CD14-positive monocyte (primary cell): ENCODE data around the gene SOBP. TPM values are rescaled to one million over a fixed set of nuclear protein-coding genes. Genes with fewer than 3 reads are reported as not detected.

Experiments
- DNase-seq, 3 donors: peaks; one replicate each; pipeline ENCODE4 v3.0.0-alpha.2; 2011 to 2022
- H2AFZ ChIP-seq: 2 replicates; pipeline ENCODE4 v1.6.0; 2012; ENCODE audit warnings: mild to moderate bottlenecking, low read depth, low read length, inconsistent platforms; ENCODE audit not compliant: insufficient read depth, poor library complexity, severe bottlenecking
- H3K27ac ChIP-seq, 2 donors: 1 replicate in 1 of 2; 2 replicates in 1 of 2; pipeline ENCODE4 v1.5.1; 2012 to 2013; ENCODE audit warnings: low read length in 2 of 2, control low read depth in 1 of 2, inconsistent platforms in 1 of 2, low read depth in 1 of 2, mild to moderate bottlenecking in 1 of 2
- H3K27me3 ChIP-seq, 2 donors: one replicate each; pipeline versions ENCODE4 v1.6.0 to v1.6.1; 2011 to 2013; ENCODE audit warnings: low read length in 2 of 2; ENCODE audit not compliant: control insufficient read depth in 2 of 2, insufficient read depth in 2 of 2
- H3K36me3 ChIP-seq, 2 donors: replicated peaks in 1 of 2; 1 replicate in 1 of 2; 2 replicates in 1 of 2; pipeline versions ENCODE4 v1.5.1 to v1.6.1; 2012 to 2013; ENCODE audit warnings: low read length in 2 of 2, control low read depth in 1 of 2, inconsistent platforms in 1 of 2, mild to moderate bottlenecking in 1 of 2; ENCODE audit not compliant: insufficient read depth in 2 of 2, control insufficient read depth in 1 of 2
- H3K4me1 ChIP-seq, 2 donors: 1 replicate in 1 of 2; 2 replicates in 1 of 2; pipeline versions ENCODE4 v1.5.1 to v1.6.1; 2012 to 2013; ENCODE audit warnings: low read length in 2 of 2, control low read depth in 1 of 2, inconsistent platforms in 1 of 2, mild to moderate bottlenecking in 1 of 2, moderate library complexity in 1 of 2; ENCODE audit not compliant: insufficient read depth in 2 of 2, control insufficient read depth in 1 of 2
- H3K4me2 ChIP-seq: replicated peaks from 2 replicates; pipeline ENCODE3; 2012; ENCODE audit warnings: low read length, moderate library complexity, mild to moderate bottlenecking; ENCODE audit not compliant: poor library complexity, severe bottlenecking; ENCODE audit errors: extremely low read depth
- H3K4me3 ChIP-seq, 3 experiments: fragments of 200-600 bp in 1 of 3; sonication (generic) in 1 of 3; replicated peaks in 1 of 3; 1 replicate in 2 of 3; 2 replicates in 1 of 3; pipeline ENCODE4 v1.5.1; 2011 to 2013; ENCODE audit warnings: low read length in 3 of 3, mild to moderate bottlenecking in 3 of 3, control low read depth in 2 of 3, low read depth in 2 of 3, inconsistent platforms in 1 of 3, moderate library complexity in 1 of 3
- H3K79me2 ChIP-seq: 2 replicates; pipeline ENCODE4 v1.6.0; 2012; ENCODE audit warnings: mild to moderate bottlenecking, control low read depth, inconsistent platforms, low read length, moderate library complexity; ENCODE audit not compliant: insufficient read depth
- H3K9ac ChIP-seq: 2 replicates; pipeline ENCODE4 v1.6.0; 2017; ENCODE audit warnings: low read length, mild to moderate bottlenecking; ENCODE audit not compliant: insufficient read depth, poor library complexity, severe bottlenecking
- H3K9me3 ChIP-seq, 2 donors: replicated peaks in 1 of 2; 1 replicate in 1 of 2; 2 replicates in 1 of 2; pipeline versions ENCODE4 v1.5.1 to v1.6.1; 2012 to 2013; ENCODE audit warnings: low read length in 2 of 2, control low read depth in 1 of 2; ENCODE audit not compliant: control insufficient read depth in 1 of 2, insufficient read depth in 1 of 2
- H4K20me1 ChIP-seq: 2 replicates; pipeline ENCODE4 v1.6.0; 2012; ENCODE audit warnings: mild to moderate bottlenecking, low read length, control low read depth, moderate library complexity; ENCODE audit not compliant: insufficient read depth
- H3K27ac Mint-ChIP-seq, 7 donors: one replicate each; pipeline ENCODE4 v1.8.0; 2020; ENCODE audit warnings: mild to moderate bottlenecking in 7 of 7, mixed read lengths in 7 of 7, moderate library complexity in 6 of 7, inconsistent platforms in 2 of 7
- H3K27me3 Mint-ChIP-seq, 3 donors: one replicate each; pipeline ENCODE4 v1.8.0; 2021 to 2022; ENCODE audit warnings: low read depth in 3 of 3, mild to moderate bottlenecking in 3 of 3, mixed read lengths in 3 of 3, moderate library complexity in 3 of 3, inconsistent platforms in 1 of 3
- H3K36me3 Mint-ChIP-seq, 2 donors: one replicate each; pipeline ENCODE4 v1.8.0; 2020; ENCODE audit warnings: mixed read lengths in 2 of 2, inconsistent platforms in 1 of 2, mild to moderate bottlenecking in 1 of 2
- H3K4me1 Mint-ChIP-seq: one replicate; pipeline ENCODE4 v1.8.0; 2020; ENCODE audit warnings: mild to moderate bottlenecking, mixed read lengths
- H3K4me3 Mint-ChIP-seq, 2 donors: one replicate each; pipeline ENCODE4 v1.8.0; 2020; ENCODE audit warnings: mild to moderate bottlenecking in 2 of 2, mixed read lengths in 2 of 2, moderate library complexity in 1 of 2
- H3K9me3 Mint-ChIP-seq, 7 donors: one replicate each; pipeline ENCODE4 v1.8.0; 2020 to 2022; ENCODE audit warnings: mixed read lengths in 7 of 7, mild to moderate bottlenecking in 6 of 7, moderate library complexity in 6 of 7, inconsistent platforms in 2 of 7
- CTCF ChIP-seq: fragments of 200-600 bp; IDR thresholded peaks from one replicate; pipeline ENCODE4 v1.8.0; 2022; ENCODE audit warnings: antibody characterized with exemption, mild to moderate bottlenecking
- WGBS: methylation state at CpG from one replicate; pipeline ENCODE4 v1.1.5; 2013; ENCODE audit warnings: missing lambda C conversion rate; ENCODE audit not compliant: insufficient coverage; 5-methylcytosine and 5-hydroxymethylcytosine counted together
- intact Hi-C, 2 donors: fragments of 100-400 bp; cut with micrococcal nuclease; formaldehyde crosslinking; loops; one replicate each; pipeline versions ENCODE4 v1.15.0 to v1.15.1; 2023
- polyA plus RNA-seq, 3 donors: library from polyadenylated mRNA; depleted of rRNA in 1 of 3; unstranded in 2 of 3; stranded (reverse) in 1 of 3; fragments of 300-500 nt in 2 of 3; fragments of >200 nt in 1 of 3; fragmentation: Illumina TruSeq in 2 of 3; gene quantifications; 1 replicate in 2 of 3; 2 replicates in 1 of 3; pipeline ENCODE4 v1.2.3, GENCODE V29; 2012 to 2021

Gene SOBP
- polyA plus RNA-seq, 3 donors, result not detected

- Histone ChIP-seq H3K27me3 (no peaks in the 10 kb centered on the region), H3K79me2 (no peaks in the 10 kb centered on the region), H3K27ac (no peak overlapping the region), H3K4me2 (no peak overlapping the region), H3K9me3 (no peaks in the 10 kb centered on the region), H4K20me1 (no peaks in the 10 kb centered on the region), H2AFZ (no peak overlapping the region), H3K36me3 (no peaks in the 10 kb centered on the region), H3K4me3 (no peak overlapping the region), H3K9ac (no peak overlapping the region), H3K4me1 (no peaks in the 10 kb centered on the region)
- WGBS, result no CpG with 5 or more reads among the region's 3 CpGs
- H3K4me3 Mint-ChIP-seq, result no peak overlapping the region
- H3K27me3 Mint-ChIP-seq, result peaks cover 3 to 5% (median 3%) of the 10 kb centered on the region in 3 donors
- no peaks in the 10 kb centered on the region for H3K9me3 Mint-ChIP-seq
- H3K36me3 Mint-ChIP-seq, result no peaks in the 10 kb centered on the region
- DNase-seq, result no peak
- H3K4me1 Mint-ChIP-seq, result no peaks in the 10 kb centered on the region
- H3K27ac Mint-ChIP-seq, result no peak overlapping the region
- no peak for TF ChIP-seq CTCF
- intact Hi-C loops, result no loop called here
Observed at GRCh38 chr6:107524626-107525025, 34.7 kb downstream of the SOBP start.

GRCh38 chr6:107531868-107532267, 42.0 kb downstream of the SOBP start:
- DNase-seq, result no peak
- H4K20me1 ChIP-seq, result no peaks in the 10 kb centered on the region
- peaks cover 0 to 3% of the 10 kb centered on the region in 2 donors for H3K27me3 ChIP-seq
- no peak for TF ChIP-seq CTCF
- no peak overlapping the region for H3K27ac ChIP-seq
- no peak overlapping the region for H2AFZ ChIP-seq
- H3K9me3 ChIP-seq, result no peaks in the 10 kb centered on the region
- no CpG with 5 or more reads among the region's 2 CpGs for WGBS
- H3K79me2 ChIP-seq, result no peaks in the 10 kb centered on the region
- H3K4me3 Mint-ChIP-seq, result no peak overlapping the region
- no peaks in the 10 kb centered on the region for H3K36me3 ChIP-seq
- H3K36me3 Mint-ChIP-seq, result no peaks in the 10 kb centered on the region
- no peak overlapping the region for H3K4me3 ChIP-seq
- H3K27ac Mint-ChIP-seq, result no peak overlapping the region
- peaks cover 0 to 2% (median 0%) of the 10 kb centered on the region in 7 donors for H3K9me3 Mint-ChIP-seq
- intact Hi-C loops, result no loop called here
- H3K27me3 Mint-ChIP-seq, result peaks cover 0 to 3% (median 2%) of the 10 kb centered on the region in 3 donors
- no peaks in the 10 kb centered on the region for H3K4me1 ChIP-seq
- H3K4me1 Mint-ChIP-seq, result no peaks in the 10 kb centered on the region
- no peak overlapping the region for H3K9ac ChIP-seq
- no peak overlapping the region for H3K4me2 ChIP-seq
